Measurements from ENCODE around the gene SPSB2. TPM values are rescaled to one million over a fixed set of nuclear protein-coding genes. Genes with fewer than 3 reads are reported as not detected.

The SPSB2 gene
- polyA plus RNA-seq, 1 of the 3 experiments (the other 2 are of a cell fraction), result 16.9 TPM

- no peak for TF ChIP-seq IRF3 (IDR thresholded peaks at IDR 0.05; ENCODE audit: low read depth, low read length)
Measured at GRCh38 chr12:6827982-6828780, 44.9 kb downstream of the SPSB2 start, which contains the start of gene P3H3 (continued).

GRCh38 chr12:6827437-6827911, 45.6 kb downstream of the SPSB2 start:
- Histone ChIP-seq H3K36me3 (replicated peaks in 1 of 2; ENCODE audit: control insufficient read depth in 1 of 2, insufficient read depth in 2 of 2, low read length in 1 of 2) (peaks cover 9 to 22% of the 10 kb centered on the region in 2 experiments), H3F3A (replicated peaks; ENCODE audit: insufficient read depth) (peaks cover 8% of the 10 kb centered on the region), H2AFZ (ENCODE audit: low read depth) (no peak overlapping the region), H3K27ac (ENCODE audit: low read depth in 2 of 2, low read length in 1 of 2) (peak overlapping the region; percentile 26 to 93), H3K4me2 (peak overlapping the region; percentile 40), H3K9me3 (no peaks in the 10 kb centered on the region), H3K79me2 (ENCODE audit: insufficient read depth) (peaks cover 31% of the 10 kb centered on the region), H3K27me3 (ENCODE audit: insufficient read depth) (no peaks in the 10 kb centered on the region), H3K9me2 (no peaks in the 10 kb centered on the region), H3K4me3 (ENCODE audit: low read depth in 2 of 2, low read length in 1 of 2) (peak overlapping the region in 1 of 2 experiments; percentile 18; a peak in 1 of 4 replicates), H3K4me1 (ENCODE audit: control insufficient read depth in 1 of 2, insufficient read depth in 2 of 2, low read depth in 1 of 2, low read length in 1 of 2) (peaks cover 13 to 48% of the 10 kb centered on the region in 2 experiments; a peak in 3 of 4 replicates), H4K20me1 (ENCODE audit: insufficient read depth) (0 out of 2 replicates have a peak, but pooled peaks cover 3% of the 10 kb centered on the region), H3K9ac (no peak overlapping the region)
- TF ChIP-seq NRF1 (IDR thresholded peaks at IDR 0.05; ENCODE audit: low read depth, low read length) (no peak), JUND (IDR thresholded peaks at IDR 0.05) (no peak), USF2 (IDR thresholded peaks at IDR 0.05; ENCODE audit: borderline replicate concordance, low read depth, low read length) (peak; percentile 38; the same call in 1 of the 2 replicates), MXI1 (IDR thresholded peaks at IDR 0.05; ENCODE audit: low read depth, low read length) (peak; percentile 97), MAX (IDR thresholded peaks at IDR 0.05; ENCODE audit: low read depth) (peak; percentile 90), RXRA (IDR thresholded peaks at IDR 0.05; ENCODE audit: borderline replicate concordance, low read depth) (no peak), IRF3 (IDR thresholded peaks at IDR 0.05; ENCODE audit: low read depth, low read length) (no peak), EZH2phosphoT487 (IDR thresholded peaks at IDR 0.05; ENCODE audit: borderline replicate concordance, low read depth) (no peak), GABPA (IDR thresholded peaks at IDR 0.05; ENCODE audit: low read depth) (no peak), USF1 (IDR thresholded peaks at IDR 0.05; ENCODE audit: borderline replicate concordance, low read depth) (peak; percentile 82; the same call in 1 of the 2 replicates), EP300 (IDR thresholded peaks at IDR 0.05; ENCODE audit: borderline replicate concordance in 1 of 2, low read depth in 1 of 2, low read length in 1 of 2) (no peak), TAF1 (IDR thresholded peaks at IDR 0.05; ENCODE audit: borderline replicate concordance, low read depth, low read length) (peak; percentile 48; the same call in 1 of the 2 replicates), POLR2AphosphoS5 (IDR thresholded peaks at IDR 0.05; ENCODE audit: low read depth, low read length) (peak; percentile 79), CHD2 (IDR thresholded peaks at IDR 0.05; ENCODE audit: low read length, partially characterized antibody) (peak; percentile 28), ELF1 (IDR thresholded peaks at IDR 0.05) (no peak)
- DNase-seq, result peak; percentile 92
- POLR2A ChIA-PET, result interaction anchor here (1.0 to 7.0 kb wide), 8 partner anchors 9 to 137 kb away, joined by 3 to 46 read pairs (median 4); partner anchors contain the start of genes CDCA3, MLF2, PTMS and SPSB2
- CTCF ChIA-PET, result interaction anchor here (1.0 to 14.1 kb wide), 7 partner anchors 8 to 93 kb away, joined by 3 to 246 read pairs (median 55); partner anchors contain the start of genes CDCA3, GNB3, MLF2 and PTMS
- 4% methylated on average over 8 of the region's 8 CpGs for WGBS (ENCODE audit: low lambda C conversion rate)

Measured in SK-N-SH (cell line).